B cell (primary cell): Measurements from ENCODE around the gene PARD3B.
"Not testable (repeated sequence)": the region's sequence is repeated elsewhere in the genome, so short reads cannot be mapped to it uniquely, and the experiment has no call there.

Experiments
- CTCF ChIP-seq: fragments of 200-600 bp; IDR thresholded peaks from one replicate; pipeline ENCODE4 v1.8.0; 2022; ENCODE audit warnings: antibody characterized with exemption, mild to moderate bottlenecking
- EZH2 ChIP-seq: IDR thresholded peaks from 2 replicates; pipeline ENCODE4 v1.6.1; 2012; ENCODE audit warnings: borderline replicate concordance, low read depth, mild to moderate bottlenecking, moderate library complexity, low read length; ENCODE audit not compliant: insufficient read depth, poor library complexity, severe bottlenecking

- TF ChIP-seq CTCF, EZH2: not testable (repeated sequence)
Observed at GRCh38 chr2:205493528-205493927, 948.3 kb downstream of the PARD3B start.
